Stimulated activated CD4-positive, alpha-beta T cell treated with anti-CD3 and anti-CD28 coated beads, Interleukin-2, amount 100 ng/mL, for 4 hours (primary cell): ENCODE measurements around the gene MRC1.

Experiments used
- DNase-seq: peaks from one replicate; pipeline ENCODE4 v3.0.0-alpha.2; 2020; ENCODE audit warnings: low read depth

The MRC1 gene

DNA sequence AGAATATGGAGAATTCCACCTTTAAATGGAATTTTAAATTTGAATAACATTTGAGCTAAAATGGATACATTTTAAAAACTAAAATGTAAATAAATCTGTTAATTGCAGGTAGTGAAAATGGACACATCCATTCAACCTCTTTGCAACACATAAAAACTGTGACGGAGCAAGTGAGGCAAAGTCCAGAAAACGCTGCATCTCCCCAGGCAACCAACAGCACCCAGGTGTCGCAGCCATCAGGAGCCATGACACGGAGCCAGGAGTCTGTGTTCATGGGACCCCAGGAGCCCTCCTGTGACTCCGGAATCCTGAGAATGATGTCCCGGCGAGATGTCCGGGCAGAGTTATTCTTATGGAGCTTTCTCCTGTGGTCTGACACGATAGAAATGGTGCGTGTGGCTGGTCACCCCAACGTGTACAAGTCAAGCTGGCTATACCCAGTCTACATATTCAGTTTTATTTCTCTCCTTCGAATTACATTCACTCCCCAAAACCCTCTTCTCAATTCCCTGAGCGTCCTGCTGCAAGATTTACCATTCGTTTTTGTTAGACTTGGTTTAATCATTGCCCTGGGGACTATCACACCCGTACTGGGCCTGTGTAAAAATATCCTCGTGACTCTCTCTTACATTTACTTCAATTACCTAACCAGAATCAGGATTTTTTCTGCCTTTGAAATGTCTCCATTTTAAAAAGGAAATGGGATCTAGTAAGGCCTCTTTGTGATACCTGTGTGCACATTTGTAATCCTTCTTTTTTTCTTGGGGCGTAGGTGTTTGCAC, 13.1 kb upstream of the MRC1 start:
- no peak for DNase-seq

DNA sequence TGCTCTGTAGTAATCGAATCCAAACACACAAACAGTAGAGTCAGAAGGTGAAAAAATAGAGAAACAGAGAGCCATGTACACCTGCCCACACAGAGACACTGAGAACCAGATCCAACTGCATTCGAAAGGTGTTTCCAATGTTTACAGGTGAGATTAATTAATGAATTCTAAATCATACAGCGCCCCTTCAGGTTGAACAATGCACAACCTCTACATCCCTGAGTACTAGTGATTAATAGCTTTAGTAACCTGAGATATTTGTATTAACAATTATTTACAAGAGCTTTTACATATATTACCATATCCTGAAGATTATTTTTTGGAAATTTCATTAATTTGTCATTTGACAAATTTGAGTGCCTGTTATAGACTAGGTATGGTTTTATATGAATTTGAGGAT, 7.6 kb upstream of the MRC1 start:
- DNase-seq = no peak

DNA sequence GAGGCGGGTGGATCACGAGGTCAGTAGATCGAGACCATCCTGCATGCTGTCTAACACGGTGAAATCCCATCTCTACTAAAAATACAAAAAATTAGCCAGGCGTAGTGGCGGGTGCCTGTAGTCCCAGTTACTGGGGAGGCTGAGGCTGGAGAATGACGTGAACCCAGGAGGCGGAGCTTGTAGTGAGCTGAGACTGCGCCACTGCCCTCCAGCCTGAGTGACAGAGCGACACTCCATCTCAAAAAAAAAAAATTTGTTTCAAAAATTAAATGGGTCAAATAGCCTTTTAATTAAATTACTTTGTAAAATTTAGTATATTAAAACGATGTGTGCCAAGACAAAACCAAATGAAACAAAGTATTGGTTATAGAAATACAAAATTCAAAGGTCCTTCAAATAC, 6.8 kb upstream of the MRC1 start:
- DNase-seq = no peak

DNA sequence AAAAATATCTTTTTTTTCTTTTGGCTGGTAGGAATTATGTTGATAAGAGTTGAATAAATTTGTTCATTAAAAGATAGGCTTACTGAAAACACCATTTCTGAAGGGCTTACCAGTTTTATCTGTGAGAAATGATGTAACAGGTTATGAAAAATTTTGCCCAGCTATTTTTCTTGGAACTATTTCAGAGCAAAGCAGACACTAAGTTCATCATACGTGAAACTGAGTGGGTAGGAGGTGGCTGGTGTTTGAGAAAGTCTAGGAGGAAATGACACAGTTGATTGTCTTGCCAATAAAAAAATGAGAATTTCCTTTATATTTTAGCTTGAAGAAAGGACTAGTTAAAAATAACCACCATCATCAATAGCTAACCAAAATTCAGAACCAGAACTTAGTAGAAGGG, 6.2 kb upstream of the MRC1 start:
- no peak for DNase-seq

DNA sequence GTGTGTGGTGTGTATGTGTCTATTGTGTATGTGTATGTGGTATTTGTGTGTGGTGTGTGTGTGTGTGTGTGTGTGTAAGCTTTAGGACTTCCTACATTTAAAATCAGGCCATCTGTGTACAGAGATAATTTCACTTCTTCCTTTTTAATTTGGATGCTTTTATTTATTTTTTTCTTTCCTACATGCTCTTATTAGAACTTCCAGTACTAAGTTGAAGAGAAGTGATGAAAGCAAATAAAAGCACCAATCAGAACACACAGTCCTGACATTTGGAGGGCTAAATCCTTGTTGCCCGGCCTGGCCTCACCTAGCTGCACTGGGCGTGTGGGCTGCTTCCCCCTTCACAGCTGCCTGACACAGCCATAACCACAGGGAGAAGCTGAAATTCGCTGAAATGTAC, 3.8 kb upstream of the MRC1 start:
- DNase-seq = no peak

DNA sequence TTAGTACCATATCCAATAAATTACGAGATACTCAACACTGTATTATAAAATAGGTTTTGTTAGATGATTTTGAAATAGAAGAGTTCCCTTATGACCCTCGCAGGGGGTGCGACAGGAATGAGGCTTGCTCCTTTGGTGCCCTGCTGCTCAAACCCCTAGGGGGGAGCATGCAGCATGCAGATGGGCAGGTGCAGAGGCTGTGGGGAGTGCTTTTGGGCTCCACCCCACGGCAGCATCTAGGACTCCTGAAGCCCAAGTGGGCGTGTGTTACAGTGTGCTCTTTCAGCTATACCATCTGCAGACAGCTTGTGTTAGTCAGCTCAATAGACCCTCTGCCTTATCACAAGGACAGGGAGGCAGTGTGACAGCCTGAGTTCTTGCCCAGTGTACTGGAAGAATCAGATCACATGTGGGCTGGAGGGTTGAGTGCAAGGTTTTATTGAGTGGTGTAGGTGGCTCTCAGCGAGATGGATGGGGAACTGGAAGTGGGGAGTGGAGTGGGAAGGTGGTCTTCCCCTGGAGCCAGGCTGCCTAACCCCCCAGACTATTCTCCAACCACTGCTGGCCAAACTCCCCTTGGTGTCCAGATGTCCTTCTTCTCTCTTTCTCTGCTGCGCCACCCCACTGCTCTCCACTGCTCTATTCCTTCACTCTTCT, 3.1 kb upstream of the MRC1 start:
- no peak for DNase-seq

DNA sequence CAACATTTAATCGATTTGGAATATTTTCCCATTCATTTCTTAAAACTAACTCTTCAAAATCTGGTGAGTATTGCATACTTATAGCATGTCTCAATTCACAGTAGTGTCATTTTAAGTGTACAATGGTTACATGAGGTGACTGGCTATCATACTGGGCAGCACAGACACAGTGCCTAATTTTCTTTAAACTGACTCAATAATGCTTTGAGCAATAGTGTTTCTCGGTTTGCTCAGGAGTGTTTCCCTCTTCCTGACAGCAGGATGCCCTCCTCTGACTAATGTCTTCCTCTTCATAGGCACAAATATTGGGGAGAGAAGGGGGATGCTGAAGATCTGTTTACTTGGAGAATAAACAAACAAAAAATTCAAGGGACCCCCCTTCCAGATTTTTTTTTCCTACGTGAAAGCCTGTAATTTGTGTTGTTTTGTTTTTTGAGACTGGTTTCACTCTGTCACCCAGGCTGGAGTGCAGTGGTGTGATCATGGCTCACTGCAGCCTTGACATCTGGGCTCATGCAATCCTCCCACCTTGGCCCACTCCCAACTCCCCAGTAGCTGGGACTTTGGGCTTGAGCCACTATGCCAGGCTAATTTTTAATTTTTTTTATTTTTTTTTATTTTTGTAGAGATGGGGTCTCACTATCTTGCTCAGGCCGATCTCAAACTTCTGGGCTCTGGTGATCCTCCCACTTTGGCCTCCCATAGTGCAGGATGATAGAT, 2.2 kb downstream of the MRC1 start:
- no peak for DNase-seq

DNA sequence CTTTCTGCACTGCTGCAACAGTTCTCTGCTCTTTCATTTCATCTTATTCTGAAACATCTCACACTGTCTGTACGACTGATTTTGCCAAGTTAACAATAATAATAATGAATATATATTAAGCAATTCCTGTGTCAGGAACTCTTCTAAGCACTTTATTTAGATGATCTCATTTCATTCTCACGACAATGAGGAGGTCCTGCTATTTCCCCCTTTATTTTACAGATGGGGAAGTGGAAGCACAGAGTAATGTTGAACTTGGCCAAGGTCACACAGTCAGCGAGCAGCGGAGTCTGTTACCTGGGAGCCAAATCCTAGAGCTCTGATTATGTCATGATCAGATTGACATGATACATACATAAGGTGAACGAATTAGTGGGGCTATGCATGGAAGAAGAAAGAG, 5.8 kb downstream of the MRC1 start:
- DNase-seq = no peak

DNA sequence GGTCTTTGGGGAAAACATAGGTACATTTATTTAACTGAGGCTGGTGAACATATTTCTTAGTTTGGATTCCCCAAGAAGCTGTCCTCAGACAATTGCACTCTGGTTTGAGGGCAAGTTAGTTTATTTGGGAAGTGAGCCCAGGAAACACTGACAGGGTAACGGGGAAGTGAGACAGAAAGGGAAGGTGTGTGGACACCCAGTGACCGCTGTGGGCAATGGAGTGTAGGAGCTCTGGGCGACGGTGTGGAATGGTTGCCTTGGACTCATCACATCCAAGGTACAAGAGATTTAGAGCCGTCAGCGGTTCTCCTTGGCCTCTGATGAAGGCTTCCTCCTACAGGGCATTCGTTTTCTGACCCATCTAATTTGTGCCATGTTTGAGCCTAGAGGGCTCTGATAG, 7.1 kb downstream of the MRC1 start:
- DNase-seq = no peak

DNA sequence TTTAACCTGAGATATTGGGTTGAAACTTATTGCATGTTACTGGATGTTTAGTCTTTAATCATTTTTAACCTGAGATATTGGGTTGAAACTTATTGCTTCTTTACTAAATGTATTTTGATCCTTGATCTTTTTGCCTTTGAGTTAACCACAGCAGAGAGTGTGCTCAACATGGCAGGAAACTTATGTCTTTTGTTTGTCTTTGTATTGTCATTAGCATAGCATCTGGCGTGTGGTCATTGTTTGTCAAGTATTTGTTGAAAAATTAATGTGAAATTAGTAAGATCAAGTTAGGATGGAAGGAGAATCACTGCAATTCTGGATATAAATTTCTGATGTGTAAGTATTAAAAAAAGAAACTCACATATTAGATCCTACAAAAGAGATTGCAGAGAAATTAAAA, 8.2 kb downstream of the MRC1 start:
- DNase-seq = no peak

DNA sequence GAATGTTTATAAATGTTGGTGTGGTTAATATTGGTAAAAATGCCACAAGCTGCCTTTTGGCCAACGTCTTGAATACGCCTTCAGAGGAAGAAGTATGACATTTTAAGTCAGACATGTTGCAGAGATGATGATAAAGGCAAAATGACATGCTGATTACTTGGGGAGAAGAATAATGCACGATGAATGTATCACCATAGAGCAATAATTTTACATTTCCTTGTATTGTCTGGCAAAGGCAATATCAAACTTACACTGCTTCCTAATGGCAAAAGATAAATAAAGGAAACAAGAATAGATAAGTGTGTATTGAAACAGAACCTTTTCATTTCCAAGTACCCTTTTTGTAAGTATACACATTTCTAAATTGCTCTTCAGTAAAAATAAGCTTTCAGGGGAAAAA, 8.6 kb downstream of the MRC1 start:
- no peak for DNase-seq

DNA sequence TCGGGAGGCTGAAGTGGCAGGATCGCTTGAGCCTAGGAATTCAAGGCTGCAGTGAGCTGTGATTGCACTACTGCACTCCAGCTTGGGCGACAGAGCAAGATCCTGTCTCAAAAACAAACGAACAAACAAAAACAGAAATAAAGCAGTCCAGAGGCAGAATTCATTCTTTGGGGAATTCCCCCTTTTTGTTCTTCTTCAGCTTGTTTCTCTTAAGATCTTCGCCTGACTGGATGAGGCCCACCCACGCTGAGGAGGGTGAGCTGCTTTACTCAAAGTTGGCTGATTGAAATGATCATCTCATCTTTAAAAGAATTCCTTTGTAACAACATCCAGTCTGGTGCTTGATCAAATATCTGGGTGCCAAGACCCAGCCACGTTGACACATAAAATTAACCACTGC, 10.7 kb downstream of the MRC1 start:
- DNase-seq = no peak

DNA sequence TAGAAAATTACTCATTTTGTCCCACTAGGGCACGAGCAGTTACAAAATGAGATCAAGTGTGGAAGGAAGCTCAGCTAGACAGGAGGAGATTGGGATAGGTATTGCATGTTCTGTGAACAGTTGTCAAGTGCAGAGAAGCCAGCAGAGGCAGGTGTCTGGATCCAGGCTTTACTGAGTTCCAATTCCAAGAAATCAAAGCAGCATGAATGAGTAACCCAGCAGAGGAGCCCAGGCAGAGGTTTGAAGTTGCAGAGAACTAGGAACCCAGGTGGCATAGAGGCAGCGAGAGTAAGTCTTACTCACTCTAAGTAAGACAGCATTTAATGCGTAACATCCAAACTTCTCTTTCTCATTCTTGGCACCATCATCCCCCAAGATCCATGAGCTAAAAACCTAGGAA, 11.8 kb downstream of the MRC1 start:
- DNase-seq = no peak

DNA sequence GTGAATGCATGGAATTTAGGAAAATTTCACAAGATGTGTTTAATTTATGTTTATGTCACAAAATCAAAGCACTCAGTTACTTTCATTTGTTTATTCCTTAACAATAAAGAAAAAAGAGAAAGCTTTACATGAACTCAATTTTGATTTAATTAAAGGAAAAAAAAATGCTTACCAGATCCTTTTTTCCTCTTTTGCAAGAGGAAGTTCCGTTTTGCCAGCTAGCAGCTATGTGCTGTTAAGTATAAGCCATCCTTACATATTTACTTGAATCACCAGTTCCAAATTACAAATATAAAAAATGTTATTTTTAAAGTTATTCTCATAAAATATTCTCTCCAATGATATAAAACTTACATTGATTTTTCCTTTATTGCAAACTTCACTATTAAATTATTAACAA, 12.7 kb downstream of the MRC1 start:
- DNase-seq = no peak

DNA sequence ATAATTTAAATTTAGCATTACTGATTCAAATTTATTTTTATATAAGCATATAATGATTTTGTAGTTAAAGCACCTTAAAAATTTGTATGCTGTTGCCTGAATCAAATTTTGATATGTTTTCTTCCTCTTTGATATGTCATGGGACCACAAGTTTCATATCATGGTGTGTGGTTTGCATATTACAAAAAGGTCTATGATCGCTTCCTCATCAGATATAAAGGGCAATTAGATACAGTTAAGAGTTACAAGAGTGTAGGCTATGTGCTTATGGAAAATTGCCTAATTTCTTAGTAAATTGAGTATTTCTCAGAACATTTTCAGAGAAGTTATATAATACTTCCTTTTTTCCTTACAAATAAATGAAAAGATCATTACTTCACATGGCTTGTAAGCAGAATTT, 22.2 kb downstream of the MRC1 start:
- DNase-seq = no peak

DNA sequence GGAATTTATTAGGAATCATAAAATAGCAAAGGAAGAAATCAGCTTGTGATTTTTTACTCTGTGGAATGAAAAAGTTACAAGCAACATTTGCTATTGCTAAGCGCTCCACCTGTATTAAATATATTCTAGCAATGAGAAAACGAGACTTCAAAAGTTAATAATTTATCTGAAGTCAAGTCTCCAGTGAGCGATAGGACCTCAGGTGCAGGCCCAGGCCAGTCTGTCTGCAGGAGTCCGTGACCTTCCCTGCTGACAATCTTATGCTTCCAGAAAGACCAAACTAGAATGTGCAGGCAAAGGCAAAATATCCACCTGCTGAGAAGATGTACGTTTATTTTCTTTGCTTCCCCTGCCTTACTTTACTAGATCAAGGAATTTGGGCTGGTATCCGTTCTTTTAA, 22.7 kb downstream of the MRC1 start:
- DNase-seq = no peak

DNA sequence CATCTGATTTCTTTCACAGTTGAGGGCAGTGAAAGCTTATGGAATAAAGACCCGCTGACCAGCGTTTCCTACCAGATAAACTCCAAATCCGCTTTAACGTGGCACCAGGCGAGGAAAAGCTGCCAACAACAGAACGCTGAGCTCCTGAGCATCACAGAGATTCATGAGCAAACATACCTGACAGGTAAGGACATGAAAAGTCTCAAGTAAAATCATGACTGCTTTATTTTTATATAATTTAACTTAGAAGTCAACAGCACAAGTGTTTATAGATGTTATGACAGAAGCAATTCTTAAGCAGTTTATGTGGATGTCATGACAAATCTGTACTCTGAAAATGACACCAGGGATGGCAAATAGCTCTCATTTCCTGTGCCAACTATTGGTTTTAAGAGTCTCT, 24.5 kb downstream of the MRC1 start:
- no peak for DNase-seq

DNA sequence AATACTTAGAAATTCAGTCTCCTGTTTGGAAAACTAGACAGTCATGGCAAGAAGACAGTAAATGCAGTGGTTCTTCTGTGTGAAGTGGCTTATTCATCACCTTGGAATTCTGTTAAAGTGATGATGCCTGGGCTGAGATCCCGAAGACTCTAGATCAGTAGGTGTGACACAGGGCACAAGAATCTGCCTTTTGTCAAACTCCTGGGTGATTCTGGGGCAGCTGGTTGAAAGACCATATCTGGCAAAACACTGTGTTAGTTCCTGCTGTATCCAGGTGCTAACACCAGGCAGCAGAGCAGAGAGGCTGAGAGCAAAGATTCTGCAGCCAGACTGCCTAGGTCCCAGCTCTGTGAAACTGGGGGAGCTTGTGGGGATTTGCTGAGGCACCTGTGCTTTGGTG, 26.5 kb downstream of the MRC1 start:
- DNase-seq = no peak

DNA sequence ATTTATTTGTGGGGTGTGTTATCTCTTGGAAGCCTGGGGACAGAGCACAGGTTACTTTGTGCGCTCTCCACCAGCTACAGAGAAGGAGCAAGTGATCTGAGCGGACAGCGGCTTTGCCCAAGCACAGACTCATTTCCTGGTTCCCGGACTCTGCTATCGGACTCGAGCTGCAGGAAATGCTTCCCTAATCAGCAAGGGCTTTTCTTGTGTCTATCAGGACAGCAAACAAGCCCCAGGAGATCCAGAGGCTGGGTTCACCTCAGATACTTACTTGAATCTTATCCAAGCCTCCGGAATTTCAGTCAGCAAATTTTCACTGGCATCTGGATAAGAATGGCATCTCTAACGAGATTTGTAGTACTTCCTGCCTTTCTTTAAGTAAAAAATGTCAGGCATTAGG, 27.8 kb downstream of the MRC1 start:
- no peak for DNase-seq

DNA sequence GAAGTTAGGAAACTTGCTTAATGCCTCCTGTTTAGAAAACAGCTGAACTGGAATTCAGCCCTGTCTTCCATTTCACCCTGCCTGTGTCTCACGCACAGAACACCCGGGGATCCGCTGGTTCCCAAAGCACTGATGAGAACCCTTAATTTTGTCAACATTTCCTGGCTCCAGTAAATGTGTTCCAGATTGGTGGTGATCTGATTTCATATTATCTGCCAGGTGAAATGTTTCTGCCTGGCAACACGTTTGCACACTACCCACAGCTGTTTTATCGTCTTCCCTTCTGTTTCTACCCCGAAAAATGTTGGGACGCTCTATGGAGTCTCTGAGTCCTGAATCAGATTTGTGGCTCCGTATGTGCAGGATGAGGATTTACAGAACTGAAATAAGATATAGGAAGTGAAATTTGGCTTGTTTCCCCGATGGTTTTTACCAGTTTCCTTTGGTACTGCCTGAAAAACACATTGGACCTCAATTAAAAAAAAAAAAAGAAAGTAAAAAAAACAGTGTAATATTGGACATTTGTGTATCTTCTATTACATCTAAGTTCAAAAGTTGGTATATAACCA, 29.0 kb downstream of the MRC1 start:
- no peak for DNase-seq

DNA sequence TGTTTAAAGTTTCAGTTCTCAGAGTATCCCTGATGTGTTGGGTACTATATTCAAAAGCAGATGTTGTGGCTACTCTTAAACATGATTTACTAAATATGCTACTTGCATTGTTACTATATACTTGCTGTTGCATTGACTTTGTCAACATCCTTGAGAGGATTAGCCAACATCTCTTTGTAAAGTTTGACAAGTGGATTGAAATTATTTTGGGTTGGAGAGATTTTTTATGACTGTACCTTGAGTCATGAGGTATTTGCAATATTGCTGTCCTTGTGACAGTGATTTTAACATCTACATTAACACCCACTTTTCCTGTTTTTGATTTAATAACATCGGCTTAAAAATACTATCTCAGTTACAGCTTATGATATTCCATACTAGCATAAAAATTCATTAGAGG, 31.9 kb downstream of the MRC1 start:
- no peak for DNase-seq

DNA sequence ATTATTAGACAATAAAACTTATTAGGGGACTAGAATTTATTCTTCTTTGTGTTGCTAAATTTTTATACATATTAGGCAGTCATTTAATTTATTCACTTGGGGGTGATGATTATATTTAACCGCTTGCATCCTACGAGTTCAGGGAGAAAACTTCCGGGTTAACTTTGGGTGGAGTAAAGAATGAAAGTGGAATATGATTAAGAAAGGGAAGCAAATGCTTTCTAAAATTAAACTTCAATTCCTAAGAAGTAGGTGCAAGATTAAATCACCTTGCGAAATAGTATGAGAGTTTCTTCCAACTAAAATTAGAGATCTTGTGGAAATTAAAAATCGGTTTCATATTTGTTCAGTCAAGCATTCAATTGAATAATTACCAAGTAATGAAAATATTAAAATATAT, 33.5 kb downstream of the MRC1 start:
- DNase-seq = no peak
